Lower leg skin (tissue), 3 donors: ENCODE measurements around the gene PDXP.

ENCODE experiments used
- CTCF ChIP-seq, 3 donors: fragments of 450-650 bp; IDR thresholded peaks; one replicate each; pipeline ENCODE4 v1.5.1; 2016; ENCODE audit warnings: antibody characterized with exemption in 3 of 3, mild to moderate bottlenecking in 3 of 3, moderate library complexity in 2 of 3
- POLR2A ChIP-seq, 2 donors: fragments of 450-650 bp; IDR thresholded peaks; one replicate each; pipeline ENCODE4 v1.6.1; 2016 to 2017; ENCODE audit warnings: antibody characterized with exemption in 2 of 2, mild to moderate bottlenecking in 1 of 2, moderate library complexity in 1 of 2

- TF ChIP-seq CTCF (IDR thresholded peaks at IDR 0.05) (no peak), POLR2A (IDR thresholded peaks at IDR 0.05) (no peak)
Measured at GRCh38 chr22:37686002-37686982, 27.8 kb downstream of the PDXP start, which contains the start of gene NOL12.
